Thyroid gland (tissue), 4 donors: ENCODE data around the gene STEAP4. TPM values are rescaled to one million over a fixed set of nuclear protein-coding genes. Genes with fewer than 3 reads are reported as not detected.

Source experiments
- DNase-seq, 2 donors: peaks; one replicate each; pipeline ENCODE4 v3.0.0-alpha.2; 2019
- H3K27ac ChIP-seq, 3 donors: fragments of 200-600 bp; sonication (generic); 1 replicate in 2 of 3; 2 replicates in 1 of 3; pipeline ENCODE4 v1.5.1; 2016 to 2019; ENCODE audit warnings: mild to moderate bottlenecking in 1 of 3, moderate library complexity in 1 of 3
- H3K27me3 ChIP-seq: fragments of 200-600 bp; sonication (generic); one replicate; pipeline ENCODE4 v1.5.1; 2019
- H3K36me3 ChIP-seq, 2 donors: fragments of 200-600 bp; sonication (generic); one replicate each; pipeline ENCODE4 v1.5.1; 2016 to 2019
- H3K4me1 ChIP-seq, 2 donors: fragments of 200-600 bp; sonication (generic); one replicate each; pipeline ENCODE4 v1.5.1; 2017 to 2019
- H3K4me3 ChIP-seq, 3 donors: fragments of 200-600 bp; sonication (generic); replicated peaks in 1 of 3; 1 replicate in 2 of 3; 2 replicates in 1 of 3; pipeline ENCODE4 v1.5.1; 2016; ENCODE audit warnings: mild to moderate bottlenecking in 1 of 3
- H3K9me3 ChIP-seq: fragments of 200-600 bp; sonication (generic); one replicate; pipeline ENCODE4 v1.5.1; 2017
- POLR2A ChIP-seq, 2 donors: fragments of 450-650 bp; IDR thresholded peaks; one replicate each; pipeline ENCODE4 v1.6.1; 2017; ENCODE audit warnings: antibody characterized with exemption in 2 of 2, mild to moderate bottlenecking in 2 of 2, moderate library complexity in 1 of 2
- WGBS, 2 donors: methylation state at CpG; one replicate each; pipeline ENCODE4 v1.1.5; 2017; 5-methylcytosine and 5-hydroxymethylcytosine counted together
- intact Hi-C: fragments of 100-400 bp; cut with DNase I; formaldehyde crosslinking; loops from one replicate; pipeline ENCODE4 v1.15.1; 2023
- total RNA-seq, 4 donors: library from RNA; depleted of rRNA; stranded (reverse); fragments of >200 nt; gene quantifications; one replicate each; pipeline ENCODE4 v1.2.3, GENCODE V29; 2016
- TF ChIP-seq, protein P1 (sequence below), 6 experiments: fragments of 200-600 bp in 3 of 6; fragments of 450-650 bp in 3 of 6; sonication (generic) in 3 of 6; IDR thresholded peaks; one replicate each; pipeline ENCODE4 v1.5.1; 2016 to 2019; ENCODE audit warnings: antibody characterized with exemption in 6 of 6, mild to moderate bottlenecking in 2 of 6, inconsistent platforms in 1 of 6, moderate library complexity in 1 of 6

Gene STEAP4
- total RNA-seq, 4 donors from 2014 or later: 34.3 to 162 (median 61.8) TPM

GRCh38 chr7:88243345-88243909, 63.3 kb downstream of the STEAP4 start:
- intact Hi-C loops: loop anchor here (5.0 kb wide), 1 partner anchor 114 kb away; no protein-coding TSS in a partner anchor

DNA sequence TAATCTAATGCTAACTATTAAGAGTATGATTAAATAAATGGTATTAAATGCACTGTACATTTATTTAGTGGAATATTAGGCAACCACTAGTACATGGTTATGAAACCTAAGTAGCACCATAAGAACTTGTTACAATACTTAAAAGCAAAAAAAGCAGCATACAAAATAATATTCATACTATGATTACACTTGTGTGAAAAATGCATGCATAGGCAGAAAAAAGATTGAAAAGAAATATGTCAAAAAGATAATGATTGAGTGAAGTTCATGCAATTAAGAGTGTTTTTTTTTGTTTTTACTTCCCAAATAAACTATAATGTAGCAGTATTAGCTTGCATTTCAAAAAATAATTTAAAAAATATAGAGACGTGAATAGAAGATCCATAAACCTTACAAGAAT, 66.8 kb downstream of the STEAP4 start:
- DNase-seq: no peak
- H3K4me1 ChIP-seq: no peaks in the 10 kb centered on the region
- no peaks in the 10 kb centered on the region for H3K27me3 ChIP-seq
- H3K4me3 ChIP-seq: no peak overlapping the region
- H3K9me3 ChIP-seq: no peaks in the 10 kb centered on the region
- H3K27ac ChIP-seq: no peak overlapping the region
- intact Hi-C loops: loop anchor here (5.0 kb wide), 1 partner anchor 117 kb away; no protein-coding TSS in a partner anchor
- WGBS, 2 donors: 93 to 94% methylated on average over 1 of the region's 1 CpG
- TF ChIP-seq POLR2A (IDR thresholded peaks at IDR 0.05): no peak
- TF ChIP-seq, protein P1, sequence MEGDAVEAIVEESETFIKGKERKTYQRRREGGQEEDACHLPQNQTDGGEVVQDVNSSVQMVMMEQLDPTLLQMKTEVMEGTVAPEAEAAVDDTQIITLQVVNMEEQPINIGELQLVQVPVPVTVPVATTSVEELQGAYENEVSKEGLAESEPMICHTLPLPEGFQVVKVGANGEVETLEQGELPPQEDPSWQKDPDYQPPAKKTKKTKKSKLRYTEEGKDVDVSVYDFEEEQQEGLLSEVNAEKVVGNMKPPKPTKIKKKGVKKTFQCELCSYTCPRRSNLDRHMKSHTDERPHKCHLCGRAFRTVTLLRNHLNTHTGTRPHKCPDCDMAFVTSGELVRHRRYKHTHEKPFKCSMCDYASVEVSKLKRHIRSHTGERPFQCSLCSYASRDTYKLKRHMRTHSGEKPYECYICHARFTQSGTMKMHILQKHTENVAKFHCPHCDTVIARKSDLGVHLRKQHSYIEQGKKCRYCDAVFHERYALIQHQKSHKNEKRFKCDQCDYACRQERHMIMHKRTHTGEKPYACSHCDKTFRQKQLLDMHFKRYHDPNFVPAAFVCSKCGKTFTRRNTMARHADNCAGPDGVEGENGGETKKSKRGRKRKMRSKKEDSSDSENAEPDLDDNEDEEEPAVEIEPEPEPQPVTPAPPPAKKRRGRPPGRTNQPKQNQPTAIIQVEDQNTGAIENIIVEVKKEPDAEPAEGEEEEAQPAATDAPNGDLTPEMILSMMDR (IDR thresholded peaks at IDR 0.05): no peak
- H3K36me3 ChIP-seq: no peaks in the 10 kb centered on the region

More at GRCh38 chr7:88243345-88243909, 63.3 kb downstream of the STEAP4 start:
- WGBS, 2 donors: 32 to 33% methylated on average over 2 of the region's 2 CpGs
- Histone ChIP-seq H3K4me1 (no peaks in the 10 kb centered on the region), H3K27me3 (no peaks in the 10 kb centered on the region), H3K36me3 (no peaks in the 10 kb centered on the region), H3K27ac (no peak overlapping the region), H3K4me3 (no peak overlapping the region), H3K9me3 (no peaks in the 10 kb centered on the region)
- DNase-seq: peak; percentile 9 to 24
- TF ChIP-seq POLR2A (IDR thresholded peaks at IDR 0.05): no peak
- TF ChIP-seq, protein P1 (IDR thresholded peaks at IDR 0.05): peak; percentile 49 to 95 (median 82)

GRCh38 chr7:88233828-88234227, 72.9 kb downstream of the STEAP4 start:
- Histone ChIP-seq H3K4me1 (no peaks in the 10 kb centered on the region), H3K27ac (no peak overlapping the region), H3K36me3 (no peaks in the 10 kb centered on the region), H3K27me3 (no peaks in the 10 kb centered on the region), H3K9me3 (no peaks in the 10 kb centered on the region), H3K4me3 (no peak overlapping the region)
- TF ChIP-seq, protein P1 (IDR thresholded peaks at IDR 0.05): no peak
- TF ChIP-seq POLR2A (IDR thresholded peaks at IDR 0.05): no peak
- no peak for DNase-seq
- intact Hi-C loops: no loop called here

DNA sequence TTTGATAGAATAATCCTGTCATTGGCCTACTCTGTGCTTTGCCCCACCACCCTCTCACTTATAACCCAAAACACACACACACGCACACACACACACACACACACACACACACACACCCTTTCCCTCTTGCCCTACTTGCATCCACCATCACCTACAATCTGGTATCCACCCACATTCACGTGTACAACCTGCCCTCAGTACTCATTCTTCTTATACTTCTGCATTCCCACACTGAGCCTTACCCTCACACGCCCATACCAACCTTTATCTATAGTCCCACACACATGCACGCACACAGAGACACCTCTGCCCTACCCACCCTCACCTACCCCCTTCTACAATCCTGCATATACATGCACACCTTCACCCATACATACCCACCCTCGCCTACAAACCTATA, 76.0 kb downstream of the STEAP4 start:
- WGBS, 2 donors: 80 to 87% methylated on average over 5 of the region's 5 CpGs
- no peak overlapping the region for H3K4me3 ChIP-seq
- H3K27ac ChIP-seq: no peak overlapping the region
- intact Hi-C loops: no loop called here
- no peaks in the 10 kb centered on the region for H3K36me3 ChIP-seq
- no peak for TF ChIP-seq POLR2A (IDR thresholded peaks at IDR 0.05)
- TF ChIP-seq, protein P1 (IDR thresholded peaks at IDR 0.05): no peak
- H3K27me3 ChIP-seq: no peaks in the 10 kb centered on the region
- no peak for DNase-seq
- H3K9me3 ChIP-seq: no peaks in the 10 kb centered on the region
- H3K4me1 ChIP-seq: no peaks in the 10 kb centered on the region

- intact Hi-C loops: no loop called here
Observed at GRCh38 chr7:88229302-88229995, 77.2 kb downstream of the STEAP4 start.

More at GRCh38 chr7:88229302-88229995, 77.2 kb downstream of the STEAP4 start:
- Histone ChIP-seq H3K36me3 (no peaks in the 10 kb centered on the region), H3K4me1 (no peaks in the 10 kb centered on the region), H3K4me3 (no peak overlapping the region), H3K9me3 (no peaks in the 10 kb centered on the region), H3K27me3 (no peaks in the 10 kb centered on the region), H3K27ac (no peak overlapping the region)
- 95 to 97% methylated on average over 4 of the region's 4 CpGs for WGBS, 2 donors
- TF ChIP-seq, protein P1 (IDR thresholded peaks at IDR 0.05): no peak
- TF ChIP-seq POLR2A (IDR thresholded peaks at IDR 0.05): no peak
- no peak for DNase-seq
